Ascending aorta (tissue), 2 donors: ENCODE data around the gene CKB. TPM values are rescaled to one million over a fixed set of nuclear protein-coding genes. Genes with fewer than 3 reads are reported as not detected.

Experiments
- DNase-seq, 2 donors: peaks; one replicate each; pipeline ENCODE4 v3.0.0-alpha.2; 2019; ENCODE audit warnings: low spot score in 2 of 2
- H3K27ac ChIP-seq, 2 donors: fragments of 200-600 bp; sonication (generic); one replicate each; pipeline ENCODE4 v1.5.1; 2016 to 2017; ENCODE audit warnings: mild to moderate bottlenecking in 1 of 2
- H3K27me3 ChIP-seq: fragments of 200-600 bp; sonication (generic); one replicate; pipeline ENCODE4 v1.5.1; 2017
- H3K36me3 ChIP-seq, 2 donors: fragments of 200-600 bp; sonication (generic); one replicate each; pipeline ENCODE4 v1.5.1; 2016
- H3K4me1 ChIP-seq, 2 donors: fragments of 200-600 bp; sonication (generic); one replicate each; pipeline ENCODE4 v1.5.1; 2016 to 2017; ENCODE audit warnings: mild to moderate bottlenecking in 1 of 2
- H3K4me3 ChIP-seq, 2 donors: fragments of 200-600 bp; sonication (generic); one replicate each; pipeline ENCODE4 v1.5.1; 2016 to 2017; ENCODE audit warnings: mild to moderate bottlenecking in 1 of 2
- H3K9me3 ChIP-seq, 2 donors: fragments of 200-600 bp; sonication (generic); one replicate each; pipeline ENCODE4 v1.5.1; 2016
- intact Hi-C: fragments of 100-400 bp; cut with DNase I; formaldehyde crosslinking; loops from one replicate; pipeline ENCODE4 v1.15.1; 2023
- total RNA-seq: library from RNA; depleted of rRNA; stranded (reverse); fragments of >200 nt; gene quantifications from one replicate; pipeline ENCODE4 v1.1.0, GENCODE V29; 2016
- TF ChIP-seq, protein P1 (sequence below), 3 experiments: fragments of 200-600 bp in 2 of 3; fragments of 450-650 bp in 1 of 3; sonication (generic) in 2 of 3; IDR thresholded peaks; one replicate each; pipeline ENCODE4 v1.5.1; 2016 to 2019; ENCODE audit warnings: antibody characterized with exemption in 3 of 3, mild to moderate bottlenecking in 1 of 3, moderate library complexity in 1 of 3

Gene CKB
- total RNA-seq, 1 donor from 2014 or later = 144 TPM

DNA sequence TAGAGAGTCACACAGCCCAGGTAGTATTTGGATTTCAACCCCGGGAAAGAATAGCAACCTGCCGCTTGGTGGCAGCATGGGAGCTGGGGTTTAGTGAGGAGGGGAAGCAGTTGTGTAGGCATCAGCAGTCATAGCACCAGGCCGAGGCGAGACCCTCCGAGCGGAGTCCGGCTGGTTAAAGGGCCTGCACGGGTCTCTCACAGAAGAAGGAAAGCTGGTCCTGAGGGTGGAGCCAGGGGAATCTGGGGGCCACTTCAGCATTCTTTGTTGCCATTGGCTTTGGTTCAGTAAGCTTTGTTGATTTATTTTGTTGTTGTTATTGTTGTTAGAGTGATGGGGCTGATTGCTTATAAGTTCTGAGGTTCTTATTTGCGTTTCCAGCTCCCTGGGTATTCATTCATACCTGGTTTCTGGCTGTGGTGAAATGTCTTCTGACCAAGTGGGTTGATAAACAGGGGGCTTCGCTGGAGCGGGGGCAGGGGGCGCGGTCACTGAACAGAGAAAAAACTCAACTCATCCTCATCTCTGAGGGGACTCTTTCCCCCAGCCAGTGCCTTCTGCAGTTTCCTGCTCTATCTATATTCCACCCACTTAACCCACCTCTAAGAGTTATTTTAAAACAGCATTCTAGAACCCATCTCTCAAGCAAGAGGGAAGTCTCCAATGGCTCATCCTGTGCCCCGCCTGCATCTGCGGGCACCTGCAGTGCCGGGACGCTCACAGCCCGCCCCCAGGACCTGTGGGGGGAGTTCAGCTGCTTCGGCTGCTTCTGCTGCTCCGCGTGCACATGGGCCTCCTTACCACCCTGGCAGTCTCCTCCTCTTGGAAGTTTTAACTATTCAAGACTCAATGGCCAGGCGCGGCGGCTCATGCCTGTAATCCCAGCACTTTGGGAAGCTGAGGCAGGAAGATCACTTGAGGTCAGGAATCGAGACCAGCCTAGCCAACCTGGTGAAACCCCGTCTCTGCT, 11.6 kb downstream of the CKB start:
- no peaks in the 10 kb centered on the region for H3K27me3 ChIP-seq
- peaks cover 13 to 24% of the 10 kb centered on the region in 2 donors for H3K4me1 ChIP-seq
- intact Hi-C loops = no loop called here
- H3K9me3 ChIP-seq = no peaks in the 10 kb centered on the region
- H3K27ac ChIP-seq = peak overlapping the region; percentile 13 to 25
- no peak overlapping the region for H3K4me3 ChIP-seq
- H3K36me3 ChIP-seq = peaks cover 23 to 28% of the 10 kb centered on the region in 2 donors
- no peak for DNase-seq
- TF ChIP-seq, protein P1, sequence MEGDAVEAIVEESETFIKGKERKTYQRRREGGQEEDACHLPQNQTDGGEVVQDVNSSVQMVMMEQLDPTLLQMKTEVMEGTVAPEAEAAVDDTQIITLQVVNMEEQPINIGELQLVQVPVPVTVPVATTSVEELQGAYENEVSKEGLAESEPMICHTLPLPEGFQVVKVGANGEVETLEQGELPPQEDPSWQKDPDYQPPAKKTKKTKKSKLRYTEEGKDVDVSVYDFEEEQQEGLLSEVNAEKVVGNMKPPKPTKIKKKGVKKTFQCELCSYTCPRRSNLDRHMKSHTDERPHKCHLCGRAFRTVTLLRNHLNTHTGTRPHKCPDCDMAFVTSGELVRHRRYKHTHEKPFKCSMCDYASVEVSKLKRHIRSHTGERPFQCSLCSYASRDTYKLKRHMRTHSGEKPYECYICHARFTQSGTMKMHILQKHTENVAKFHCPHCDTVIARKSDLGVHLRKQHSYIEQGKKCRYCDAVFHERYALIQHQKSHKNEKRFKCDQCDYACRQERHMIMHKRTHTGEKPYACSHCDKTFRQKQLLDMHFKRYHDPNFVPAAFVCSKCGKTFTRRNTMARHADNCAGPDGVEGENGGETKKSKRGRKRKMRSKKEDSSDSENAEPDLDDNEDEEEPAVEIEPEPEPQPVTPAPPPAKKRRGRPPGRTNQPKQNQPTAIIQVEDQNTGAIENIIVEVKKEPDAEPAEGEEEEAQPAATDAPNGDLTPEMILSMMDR (IDR thresholded peaks at IDR 0.05) = no peak

DNA sequence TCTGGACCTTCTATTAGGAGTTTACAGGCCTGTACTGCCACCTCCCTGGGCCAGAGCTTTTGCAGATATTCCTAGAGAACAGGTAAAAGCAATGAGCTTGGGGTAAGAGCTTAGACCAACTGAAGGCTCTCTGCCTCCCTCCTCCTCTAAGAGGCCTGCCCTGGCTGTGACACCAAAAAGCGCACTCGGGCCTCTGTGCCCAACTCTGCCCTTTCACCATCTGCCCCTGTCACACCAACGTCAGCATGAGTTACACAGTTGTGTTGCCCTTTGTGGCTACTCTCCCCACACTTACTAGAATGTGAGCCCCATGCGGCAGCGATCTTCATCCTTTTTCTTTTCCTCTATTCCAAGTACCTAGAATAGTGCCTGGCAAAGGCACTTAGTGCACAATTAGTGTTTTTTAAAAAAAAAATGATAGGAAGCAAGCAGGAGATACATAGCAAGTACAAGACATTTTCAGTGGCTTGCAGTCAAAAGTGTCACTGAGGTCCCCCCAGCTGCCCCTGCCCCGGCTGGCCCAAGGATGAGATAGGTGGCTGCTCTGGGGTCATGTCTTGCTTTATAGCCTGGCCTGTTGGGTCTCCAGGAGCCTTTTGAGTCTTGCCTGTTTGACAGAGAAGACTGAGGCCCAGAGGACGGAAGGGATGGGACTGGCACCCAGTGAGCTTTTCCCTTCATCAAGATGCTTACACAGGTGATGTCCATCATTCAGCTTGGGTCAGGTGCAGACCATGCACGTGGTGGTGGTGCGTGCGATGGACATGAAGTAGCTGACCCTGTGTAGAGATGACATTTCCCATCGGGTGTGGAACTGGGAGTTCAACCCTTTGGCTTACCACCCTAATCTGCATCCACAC, 12.5 kb downstream of the CKB start:
- H3K27ac ChIP-seq = no peak overlapping the region
- H3K36me3 ChIP-seq = peaks cover 28 to 36% of the 10 kb centered on the region in 2 donors
- DNase-seq = no peak

GRCh38 chr14:103508521-103509329, 13.9 kb downstream of the CKB start:
- DNase-seq = no peak
- no peak overlapping the region for H3K27ac ChIP-seq

More for the DNA sequence above, 12.5 kb downstream of the CKB start:
- intact Hi-C loops = no loop called here
- Histone ChIP-seq H3K4me3 (no peak overlapping the region), H3K9me3 (no peaks in the 10 kb centered on the region), H3K27me3 (no peaks in the 10 kb centered on the region), H3K4me1 (peaks cover 13 to 24% of the 10 kb centered on the region in 2 donors)
- TF ChIP-seq, protein P1 (IDR thresholded peaks at IDR 0.05) = no peak

GRCh38 chr14:103507751-103508150, 14.9 kb downstream of the CKB start:
- no peak for DNase-seq
- intact Hi-C loops = no loop called here
- H3K36me3 ChIP-seq = peaks cover 52 to 60% of the 10 kb centered on the region in 2 donors

More at GRCh38 chr14:103508521-103509329, 13.9 kb downstream of the CKB start:
- Histone ChIP-seq H3K36me3 (peaks cover 42 to 50% of the 10 kb centered on the region in 2 donors), H3K4me3 (no peak overlapping the region), H3K4me1 (peaks cover 8 to 14% of the 10 kb centered on the region in 2 donors), H3K9me3 (no peaks in the 10 kb centered on the region), H3K27me3 (no peaks in the 10 kb centered on the region)
- TF ChIP-seq, protein P1 (IDR thresholded peaks at IDR 0.05) = no peak
- intact Hi-C loops = no loop called here

More at GRCh38 chr14:103507751-103508150, 14.9 kb downstream of the CKB start:
- no peaks in the 10 kb centered on the region for H3K27me3 ChIP-seq
- H3K4me3 ChIP-seq = no peak overlapping the region
- H3K4me1 ChIP-seq = peaks cover 4 to 6% of the 10 kb centered on the region in 2 donors
- H3K9me3 ChIP-seq = no peaks in the 10 kb centered on the region
- TF ChIP-seq, protein P1 (IDR thresholded peaks at IDR 0.05) = no peak
- no peak overlapping the region for H3K27ac ChIP-seq
